Thyroid gland (tissue), 4 donors: Measurements from ENCODE around the gene MOCS2.

ENCODE experiments used
- POLR2A ChIP-seq, 2 donors: fragments of 450-650 bp; IDR thresholded peaks; one replicate each; pipeline ENCODE4 v1.6.1; 2017; ENCODE audit warnings: antibody characterized with exemption in 2 of 2, mild to moderate bottlenecking in 2 of 2, moderate library complexity in 1 of 2
- TF ChIP-seq, protein P1 (sequence below), 6 experiments: fragments of 200-600 bp in 3 of 6; fragments of 450-650 bp in 3 of 6; sonication (generic) in 3 of 6; IDR thresholded peaks; one replicate each; pipeline ENCODE4 v1.5.1; 2016 to 2019; ENCODE audit warnings: antibody characterized with exemption in 6 of 6, mild to moderate bottlenecking in 2 of 6, inconsistent platforms in 1 of 6, moderate library complexity in 1 of 6

DNA sequence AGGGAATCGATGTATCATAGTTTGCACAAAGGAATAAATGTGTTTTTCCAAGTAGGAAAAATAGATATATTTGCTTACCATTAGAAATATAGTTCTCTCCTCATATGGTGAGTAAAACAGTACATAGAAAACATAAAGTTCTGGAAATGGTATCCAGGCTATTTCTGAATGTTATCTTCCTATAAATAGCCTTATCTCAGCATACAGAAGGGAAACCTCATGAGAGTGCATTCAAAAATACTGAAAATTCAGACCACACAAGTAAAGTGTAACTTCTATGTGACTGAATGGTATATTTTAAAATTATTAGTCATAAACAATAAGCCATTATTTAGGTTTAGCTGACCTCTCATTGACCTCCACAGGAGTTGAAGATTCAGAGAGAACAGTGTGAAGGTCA lies 43.5 kb downstream of the MOCS2 start:
- no peak for TF ChIP-seq POLR2A (IDR thresholded peaks at IDR 0.05)
- TF ChIP-seq, protein P1, sequence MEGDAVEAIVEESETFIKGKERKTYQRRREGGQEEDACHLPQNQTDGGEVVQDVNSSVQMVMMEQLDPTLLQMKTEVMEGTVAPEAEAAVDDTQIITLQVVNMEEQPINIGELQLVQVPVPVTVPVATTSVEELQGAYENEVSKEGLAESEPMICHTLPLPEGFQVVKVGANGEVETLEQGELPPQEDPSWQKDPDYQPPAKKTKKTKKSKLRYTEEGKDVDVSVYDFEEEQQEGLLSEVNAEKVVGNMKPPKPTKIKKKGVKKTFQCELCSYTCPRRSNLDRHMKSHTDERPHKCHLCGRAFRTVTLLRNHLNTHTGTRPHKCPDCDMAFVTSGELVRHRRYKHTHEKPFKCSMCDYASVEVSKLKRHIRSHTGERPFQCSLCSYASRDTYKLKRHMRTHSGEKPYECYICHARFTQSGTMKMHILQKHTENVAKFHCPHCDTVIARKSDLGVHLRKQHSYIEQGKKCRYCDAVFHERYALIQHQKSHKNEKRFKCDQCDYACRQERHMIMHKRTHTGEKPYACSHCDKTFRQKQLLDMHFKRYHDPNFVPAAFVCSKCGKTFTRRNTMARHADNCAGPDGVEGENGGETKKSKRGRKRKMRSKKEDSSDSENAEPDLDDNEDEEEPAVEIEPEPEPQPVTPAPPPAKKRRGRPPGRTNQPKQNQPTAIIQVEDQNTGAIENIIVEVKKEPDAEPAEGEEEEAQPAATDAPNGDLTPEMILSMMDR (IDR thresholded peaks at IDR 0.05), result no peak
